HepG2 (cell line): ENCODE data around the gene CHKA. TPM values are rescaled to one million over a fixed set of nuclear protein-coding genes. Genes with fewer than 3 reads are reported as not detected.

Source experiments
- ASH2L ChIP-seq: fragments of 300-600, 200-600 bp; sonication (generic); IDR thresholded peaks from 2 replicates; pipeline ENCODE4 v1.7.0; 2017; ENCODE audit warnings: low read depth, mild to moderate bottlenecking, moderate library complexity, mixed read lengths, low read length; ENCODE audit not compliant: insufficient read length
- ATAD3A ChIP-seq: sonication (generic); formaldehyde crosslinking; IDR thresholded peaks from 2 replicates; pipeline ENCODE4 v1.4.0; 2020; ENCODE audit warnings: missing genetic modification reagents
- BRF2 ChIP-seq: sonication (generic); formaldehyde crosslinking; IDR thresholded peaks from 2 replicates; pipeline ENCODE4 v1.8.1; 2022; ENCODE audit warnings: mild to moderate bottlenecking, missing genetic modification reagents
- E2F2 ChIP-seq: sonication (generic); formaldehyde crosslinking; IDR thresholded peaks from 2 replicates; pipeline ENCODE4 v1.4.0; 2020; ENCODE audit warnings: missing genetic modification reagents, borderline replicate concordance
- GLI4 ChIP-seq: sonication (generic); formaldehyde crosslinking; IDR thresholded peaks from 2 replicates; pipeline ENCODE4 v1.5.1; 2020; ENCODE audit warnings: missing genetic modification reagents, mild to moderate bottlenecking, moderate library complexity, borderline replicate concordance
- JUN ChIP-seq: sonication (generic); formaldehyde crosslinking; IDR thresholded peaks from 2 replicates; pipeline ENCODE4 v1.4.0; 2020; ENCODE audit warnings: mild to moderate bottlenecking, missing genetic modification reagents
- MEIS1 ChIP-seq: sonication (generic); formaldehyde crosslinking; IDR thresholded peaks from 2 replicates; pipeline ENCODE4 v1.9.0; 2021; ENCODE audit warnings: mild to moderate bottlenecking, missing genetic modification reagents, moderate library complexity, borderline replicate concordance
- NFAT5 ChIP-seq: sonication (generic); formaldehyde crosslinking; IDR thresholded peaks from 2 replicates; pipeline ENCODE4 v1.4.0; 2020; ENCODE audit warnings: missing genetic modification reagents
- POLR2AphosphoS5 ChIP-seq: IDR thresholded peaks from 2 replicates; pipeline ENCODE4 v1.6.1; 2012; ENCODE audit warnings: low read depth, low read length
- RAD21 ChIP-seq: fragments of 450-650 bp; formaldehyde crosslinking; IDR thresholded peaks from 2 replicates; pipeline ENCODE4 v1.5.0; 2020; ENCODE audit warnings: mild to moderate bottlenecking
- RCOR2 ChIP-seq: IDR thresholded peaks from 2 replicates; pipeline ENCODE4 v1.6.1; 2016; ENCODE audit warnings: missing biosample characterization, missing genetic modification reagents
- SIN3B ChIP-seq: fragments of 150-350 bp; IDR thresholded peaks from 2 replicates; pipeline ENCODE4 v1.6.1; 2014; ENCODE audit warnings: low read length
- ZBTB1 ChIP-seq: sonication (generic); formaldehyde crosslinking; IDR thresholded peaks from 2 replicates; pipeline ENCODE4 v1.4.0; 2020; ENCODE audit warnings: missing genetic modification reagents, borderline replicate concordance
- ZFP82 ChIP-seq: sonication (generic); formaldehyde crosslinking; IDR thresholded peaks from 2 replicates; pipeline ENCODE4 v1.5.1; 2020; ENCODE audit warnings: mild to moderate bottlenecking, missing genetic modification reagents, borderline replicate concordance
- ZGPAT ChIP-seq: IDR thresholded peaks from 2 replicates; pipeline ENCODE4 v1.6.1; 2016; ENCODE audit warnings: mild to moderate bottlenecking
- ZKSCAN5 ChIP-seq: sonication (generic); formaldehyde crosslinking; IDR thresholded peaks from 2 replicates; pipeline ENCODE4 v1.5.1; 2020; ENCODE audit warnings: mild to moderate bottlenecking, missing genetic modification reagents
- ZNF124 ChIP-seq: sonication (generic); formaldehyde crosslinking; IDR thresholded peaks from 2 replicates; pipeline ENCODE4 v1.4.0; 2020; ENCODE audit warnings: missing genetic modification reagents
- ZNF225 ChIP-seq: sonication (generic); formaldehyde crosslinking; IDR thresholded peaks from 2 replicates; pipeline ENCODE4 v1.4.0; 2020; ENCODE audit warnings: mild to moderate bottlenecking, missing genetic modification reagents
- ZNF296 ChIP-seq: sonication (generic); formaldehyde crosslinking; conservative IDR thresholded peaks from 2 replicates; pipeline ENCODE4 v1.5.0; 2020; ENCODE audit warnings: mild to moderate bottlenecking, missing genetic modification reagents
- ZNF546 ChIP-seq: sonication (generic); formaldehyde crosslinking; conservative IDR thresholded peaks from 2 replicates; pipeline ENCODE4 v1.8.1; 2023; ENCODE audit warnings: mild to moderate bottlenecking, missing genetic modification reagents
- ZSCAN30 ChIP-seq: sonication (generic); formaldehyde crosslinking; IDR thresholded peaks from 2 replicates; pipeline ENCODE4 v1.5.0; 2020; ENCODE audit warnings: mild to moderate bottlenecking, missing genetic modification reagents
- polyA plus RNA-seq, 8 experiments: library from polyadenylated mRNA; depleted of rRNA in 3 of 8; stranded (reverse) in 7 of 8; unstranded in 1 of 8; fragments of >200 nt; fragmentation: Illumina TruSeq in 4 of 8; extraction: Trizol in 4 of 8; gene quantifications; 2 replicates each; pipeline versions ENCODE4 v1.2.1 to v1.2.3, GENCODE V29; 2011 to 2016; ENCODE audit warnings: low read depth in 4 of 8, missing spikeins in 1 of 8, mixed read lengths in 1 of 8; ENCODE audit not compliant: insufficient read depth in 1 of 8
- total RNA-seq, 5 experiments: library from RNA; depleted of rRNA; stranded (reverse); fragments of >200 nt; fragmentation: Illumina TruSeq; extraction: Trizol; gene quantifications; 2 replicates each; pipeline ENCODE4 v1.2.3, GENCODE V29; 2016; ENCODE audit warnings: low read depth in 1 of 5

Gene CHKA
- total and polyA plus RNA-seq, 2 of the 13 experiments (the other 11 are each of a cell fraction or from before 2014, with no cell fraction given): 71.6 to 92.7 TPM

- no peak; the same call in 1 of the 2 replicates for TF ChIP-seq BRF2 (CRISPR knock-in tag)
- no peak for TF ChIP-seq NFAT5 (CRISPR knock-in tag)
- no peak for TF ChIP-seq E2F2 (CRISPR knock-in tag)
- peak; percentile 70; the same call in 1 of the 2 replicates for TF ChIP-seq JUN (CRISPR knock-in tag)
- no peak for TF ChIP-seq ZBTB1
- TF ChIP-seq ZFP82 (CRISPR knock-in tag): no peak
- TF ChIP-seq GLI4 (CRISPR knock-in tag): 0 out of 2 replicates have a peak, but pooled peaks have one; percentile 54
- TF ChIP-seq POLR2AphosphoS5: peak; percentile 91
- peak; percentile 84 for TF ChIP-seq ZNF296 (CRISPR knock-in tag)
- peak; percentile 85 for TF ChIP-seq RCOR2
- no peak for TF ChIP-seq ZSCAN30 (CRISPR knock-in tag)
- no peak; the same call in 1 of the 2 replicates for TF ChIP-seq ZNF546 (CRISPR knock-in tag)
- TF ChIP-seq SIN3B: no peak
- TF ChIP-seq RAD21 (CRISPR knock-in tag): peak; percentile 73; the same call in 1 of the 2 replicates
- TF ChIP-seq ATAD3A (CRISPR knock-in tag): no peak
- TF ChIP-seq ZKSCAN5 (CRISPR knock-in tag): no peak
- peak; percentile 93 for TF ChIP-seq MEIS1
- TF ChIP-seq ZGPAT (CRISPR knock-in tag): peak; percentile 89
- peak; percentile 52 for TF ChIP-seq ASH2L
- TF ChIP-seq ZNF225 (CRISPR knock-in tag): peak; percentile 62; the same call in 1 of the 2 replicates
- peak; percentile 80 for TF ChIP-seq ZNF124 (CRISPR knock-in tag)
Measured at GRCh38 chr11:68146704-68147474, 25.7 kb upstream of the CHKA start (continued).
